ENCODE measurements around the gene SLC32A1.

GRCh38 chr20:38724626-38725147 lies 401 bp downstream of the SLC32A1 start:
- TF ChIP-seq CTCF (IDR thresholded peaks at IDR 0.05) (no peak), POLR2A (IDR thresholded peaks at IDR 0.05) (no peak)
